ENCODE results near the gene PAK6.

DNA sequence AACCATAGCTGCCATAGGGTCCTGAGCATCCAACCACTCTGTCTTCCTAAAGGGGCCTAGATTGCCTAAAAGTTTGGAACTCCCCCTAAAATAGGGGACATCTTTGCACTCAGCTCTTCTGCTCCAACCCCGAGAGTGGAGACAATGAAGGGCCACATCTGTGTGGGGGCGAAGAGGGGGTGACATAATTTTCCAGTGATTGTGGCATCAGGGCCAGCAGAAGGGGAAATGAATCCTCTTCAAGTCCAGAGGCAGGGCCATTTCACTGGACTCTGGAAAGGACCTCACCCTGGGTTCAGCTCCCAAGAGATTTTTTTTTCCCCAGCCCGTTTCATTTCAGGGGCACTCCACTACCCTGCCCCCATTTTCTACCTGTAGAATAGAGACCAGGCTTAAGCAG is 48.6 kb downstream of the PAK6 start:
- TF ChIP-seq, protein P1, sequence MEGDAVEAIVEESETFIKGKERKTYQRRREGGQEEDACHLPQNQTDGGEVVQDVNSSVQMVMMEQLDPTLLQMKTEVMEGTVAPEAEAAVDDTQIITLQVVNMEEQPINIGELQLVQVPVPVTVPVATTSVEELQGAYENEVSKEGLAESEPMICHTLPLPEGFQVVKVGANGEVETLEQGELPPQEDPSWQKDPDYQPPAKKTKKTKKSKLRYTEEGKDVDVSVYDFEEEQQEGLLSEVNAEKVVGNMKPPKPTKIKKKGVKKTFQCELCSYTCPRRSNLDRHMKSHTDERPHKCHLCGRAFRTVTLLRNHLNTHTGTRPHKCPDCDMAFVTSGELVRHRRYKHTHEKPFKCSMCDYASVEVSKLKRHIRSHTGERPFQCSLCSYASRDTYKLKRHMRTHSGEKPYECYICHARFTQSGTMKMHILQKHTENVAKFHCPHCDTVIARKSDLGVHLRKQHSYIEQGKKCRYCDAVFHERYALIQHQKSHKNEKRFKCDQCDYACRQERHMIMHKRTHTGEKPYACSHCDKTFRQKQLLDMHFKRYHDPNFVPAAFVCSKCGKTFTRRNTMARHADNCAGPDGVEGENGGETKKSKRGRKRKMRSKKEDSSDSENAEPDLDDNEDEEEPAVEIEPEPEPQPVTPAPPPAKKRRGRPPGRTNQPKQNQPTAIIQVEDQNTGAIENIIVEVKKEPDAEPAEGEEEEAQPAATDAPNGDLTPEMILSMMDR (IDR thresholded peaks at IDR 0.05): no peak
- TF ChIP-seq POLR2A (IDR thresholded peaks at IDR 0.05): no peak
- TF ChIP-seq EP300 (IDR thresholded peaks at IDR 0.05): no peak

Measured in tibial nerve (tissue), 4 donors.